Measurements from ENCODE around the gene SAMD14. TPM values are rescaled to one million over a fixed set of nuclear protein-coding genes. Genes with fewer than 3 reads are reported as not detected.

SAMD14 gene
- polyA plus RNA-seq, 5 donors = 13.3 to 19.7 (median 16.6) TPM

DNA sequence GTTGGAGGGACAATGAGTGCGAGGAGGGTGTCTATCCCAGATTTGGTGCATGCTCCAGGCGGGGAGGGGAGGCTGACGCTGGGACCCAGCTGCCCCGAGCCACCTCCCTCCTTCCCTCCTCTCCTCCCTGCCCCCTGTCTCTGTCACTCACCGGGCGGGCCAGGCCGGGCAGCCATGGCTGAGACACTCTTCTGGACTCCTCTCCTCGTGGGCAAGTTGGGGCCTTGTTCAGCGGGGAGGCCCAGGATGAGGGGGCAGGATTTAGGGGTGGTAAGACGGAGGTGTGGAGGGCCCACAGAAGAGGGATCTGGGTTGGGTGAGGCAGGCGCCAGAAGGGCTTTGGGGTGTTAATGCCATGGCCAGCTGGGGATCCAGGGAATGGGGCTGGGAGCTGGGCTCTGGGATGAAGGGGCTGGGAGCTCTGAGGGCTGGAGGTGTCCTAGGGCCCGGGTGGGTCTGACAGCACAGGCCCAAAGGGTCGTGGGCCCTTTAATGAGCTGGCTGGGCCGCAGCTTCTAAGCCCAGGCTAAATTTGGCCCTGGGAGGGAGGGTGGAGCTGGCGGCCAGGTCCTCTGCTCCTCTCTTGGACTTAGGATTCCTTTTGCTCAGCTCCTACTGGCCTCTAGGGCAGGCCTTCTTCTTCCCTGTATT, 36.0 kb upstream of the SAMD14 start, which contains the start of gene SGCA:
Gene SGCA (plus strand): TSS at position 139 of the 651 bp plus-strand sequence. CDS start 36 bp downstream, at position 175.
- DNase-seq = no peak

DNA sequence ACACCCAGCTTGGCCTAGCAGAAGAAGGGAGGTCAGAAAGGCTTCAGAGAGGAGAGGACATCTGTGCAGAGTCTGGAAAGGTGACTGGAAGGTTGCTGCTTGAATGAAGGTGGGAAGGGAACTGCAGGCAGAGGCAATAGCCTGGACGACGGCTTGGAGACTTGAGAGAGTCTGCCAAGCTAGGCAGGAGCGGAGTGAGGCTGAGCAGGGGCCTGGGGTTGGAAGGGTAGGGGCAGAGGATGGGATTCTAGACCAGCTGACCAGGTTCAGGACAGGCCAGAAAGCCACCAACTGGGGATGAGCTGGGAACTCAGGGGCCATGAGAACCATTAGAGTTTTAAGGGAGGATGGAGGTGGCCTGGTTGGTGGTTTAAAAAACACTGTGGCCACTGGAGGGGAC, 35.5 kb upstream of the SAMD14 start:
- DNase-seq = no peak

DNA sequence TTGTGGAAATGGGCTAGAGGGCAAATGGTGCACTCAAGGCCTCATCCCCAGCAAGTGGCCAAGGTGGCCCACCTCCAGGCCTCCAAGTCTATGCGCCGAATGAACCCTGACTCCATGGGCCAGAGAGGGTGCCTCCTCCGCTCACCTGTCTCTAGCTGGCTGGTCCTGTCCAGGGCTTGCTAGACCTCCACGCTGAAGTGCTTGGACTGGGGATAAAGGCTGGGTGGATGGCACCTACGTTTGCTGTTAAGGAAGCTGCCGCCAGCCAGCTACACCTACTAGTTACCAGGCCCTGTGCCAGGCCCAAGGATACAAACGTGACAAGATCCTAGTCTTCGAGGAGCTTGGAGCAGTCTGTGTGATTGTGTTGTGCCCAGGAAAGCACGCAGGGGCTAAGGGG, 35.1 kb upstream of the SAMD14 start:
- DNase-seq = no peak

DNA sequence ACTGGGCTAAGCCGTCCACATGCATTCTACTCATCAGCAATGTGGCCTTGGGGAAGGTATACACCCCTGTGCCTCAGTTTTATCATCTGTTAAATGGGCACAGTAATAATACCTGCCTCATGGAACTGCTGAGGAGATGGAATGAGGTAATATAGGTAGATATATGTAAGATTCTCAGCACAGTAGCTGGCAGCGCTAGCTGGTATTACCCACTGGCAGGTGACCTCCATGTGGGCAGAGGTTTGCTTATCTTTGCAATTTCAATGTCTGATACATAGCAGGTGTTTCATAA, 34.7 kb upstream of the SAMD14 start:
- DNase-seq = no peak

DNA sequence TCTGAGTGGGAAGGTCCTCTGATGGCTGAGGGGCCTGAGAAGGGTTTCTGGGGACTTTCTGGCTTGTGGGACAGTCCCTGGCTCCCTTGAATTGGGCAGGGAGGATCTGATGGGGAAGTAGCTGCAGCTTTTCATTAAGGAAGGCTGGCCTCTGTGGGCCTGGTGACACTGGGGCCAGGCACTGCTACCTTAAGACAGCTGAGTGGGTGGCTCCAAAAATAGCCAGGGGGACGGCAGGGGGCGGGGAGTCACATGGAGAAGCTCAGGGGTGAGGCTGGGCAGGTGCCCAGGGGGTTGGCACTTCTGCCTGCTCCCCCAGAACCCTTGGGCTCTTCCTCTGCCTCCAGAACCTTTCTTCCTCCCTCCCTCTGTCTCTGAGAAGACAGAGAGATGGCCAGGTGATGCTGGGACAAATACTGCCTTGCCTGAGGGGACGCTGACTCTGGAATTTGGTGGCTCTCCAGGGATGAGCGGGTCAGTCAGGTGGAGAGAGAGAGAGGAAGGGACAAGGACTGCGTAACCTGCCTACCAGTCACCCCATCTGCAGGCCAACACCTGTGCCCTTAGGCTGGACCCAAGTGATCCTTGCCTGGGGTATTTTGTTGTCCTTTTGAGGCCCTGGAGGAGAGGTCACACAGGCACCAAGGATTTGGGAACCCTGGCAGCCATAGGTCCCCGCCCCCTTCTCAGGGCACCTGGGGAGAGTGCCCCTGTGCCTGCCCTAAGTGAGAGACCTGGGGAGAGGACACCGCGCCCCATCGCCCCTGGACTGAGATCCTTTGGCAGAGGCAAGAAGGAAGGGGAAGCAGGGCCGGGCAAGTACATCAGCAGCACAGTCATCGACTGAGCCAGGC, 34.1 kb upstream of the SAMD14 start:
- no peak for DNase-seq

DNA sequence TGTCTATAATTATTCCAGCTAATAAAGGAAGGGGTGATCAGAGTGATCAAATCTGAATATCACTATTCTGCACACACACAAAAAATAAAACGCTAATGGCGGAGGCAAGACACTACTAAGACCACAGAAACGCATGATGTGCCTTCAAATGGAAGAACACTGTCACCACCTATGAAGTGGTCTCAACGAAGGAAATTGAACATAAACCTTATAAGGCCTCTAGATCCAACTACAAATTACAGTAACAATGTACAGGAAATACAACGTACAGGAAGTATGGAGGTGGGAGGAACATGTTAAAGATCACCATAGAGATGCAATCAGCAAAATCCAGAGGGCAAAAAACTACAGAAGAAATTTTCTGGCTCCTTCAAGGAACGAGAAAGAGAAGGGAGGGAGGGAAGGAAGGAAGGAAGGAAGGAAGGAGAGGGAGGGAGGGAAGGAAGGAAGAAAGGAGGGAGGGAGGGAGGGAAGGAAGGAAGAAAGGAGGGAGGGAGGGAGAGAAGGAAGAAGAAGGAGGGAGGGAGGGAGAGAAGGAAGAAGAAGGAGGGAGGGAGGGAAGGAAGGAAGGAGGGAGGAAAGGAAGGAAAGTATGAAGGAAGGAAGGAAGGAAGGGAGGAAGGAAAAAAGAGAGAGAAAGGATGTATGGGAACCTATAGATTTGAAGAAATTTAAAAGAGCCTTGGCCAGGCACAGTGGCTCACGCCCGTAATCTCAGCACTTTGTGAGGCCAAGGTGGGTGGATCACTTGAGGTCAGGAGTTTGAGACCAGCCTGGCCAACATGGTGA, 32.7 kb upstream of the SAMD14 start:
- no peak for DNase-seq

DNA sequence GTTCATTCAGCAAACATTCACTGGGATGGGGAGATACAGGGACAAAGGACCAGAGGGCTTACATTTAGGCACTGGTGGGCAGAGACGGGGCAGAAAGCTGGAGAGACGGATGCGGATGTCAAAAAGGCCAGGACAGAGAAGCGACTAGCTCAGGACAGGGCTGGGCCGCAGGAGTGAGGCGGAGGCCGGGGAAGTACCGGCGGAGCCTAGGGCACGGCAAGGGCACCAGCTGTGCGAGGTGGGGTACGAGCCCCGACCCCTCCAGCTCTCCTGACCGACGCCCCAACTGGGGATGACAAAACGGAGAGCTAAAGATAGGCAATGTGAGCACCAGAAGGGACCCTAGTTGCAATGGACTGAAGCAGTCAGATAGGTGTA, 31.9 kb upstream of the SAMD14 start:
- DNase-seq = no peak

DNA sequence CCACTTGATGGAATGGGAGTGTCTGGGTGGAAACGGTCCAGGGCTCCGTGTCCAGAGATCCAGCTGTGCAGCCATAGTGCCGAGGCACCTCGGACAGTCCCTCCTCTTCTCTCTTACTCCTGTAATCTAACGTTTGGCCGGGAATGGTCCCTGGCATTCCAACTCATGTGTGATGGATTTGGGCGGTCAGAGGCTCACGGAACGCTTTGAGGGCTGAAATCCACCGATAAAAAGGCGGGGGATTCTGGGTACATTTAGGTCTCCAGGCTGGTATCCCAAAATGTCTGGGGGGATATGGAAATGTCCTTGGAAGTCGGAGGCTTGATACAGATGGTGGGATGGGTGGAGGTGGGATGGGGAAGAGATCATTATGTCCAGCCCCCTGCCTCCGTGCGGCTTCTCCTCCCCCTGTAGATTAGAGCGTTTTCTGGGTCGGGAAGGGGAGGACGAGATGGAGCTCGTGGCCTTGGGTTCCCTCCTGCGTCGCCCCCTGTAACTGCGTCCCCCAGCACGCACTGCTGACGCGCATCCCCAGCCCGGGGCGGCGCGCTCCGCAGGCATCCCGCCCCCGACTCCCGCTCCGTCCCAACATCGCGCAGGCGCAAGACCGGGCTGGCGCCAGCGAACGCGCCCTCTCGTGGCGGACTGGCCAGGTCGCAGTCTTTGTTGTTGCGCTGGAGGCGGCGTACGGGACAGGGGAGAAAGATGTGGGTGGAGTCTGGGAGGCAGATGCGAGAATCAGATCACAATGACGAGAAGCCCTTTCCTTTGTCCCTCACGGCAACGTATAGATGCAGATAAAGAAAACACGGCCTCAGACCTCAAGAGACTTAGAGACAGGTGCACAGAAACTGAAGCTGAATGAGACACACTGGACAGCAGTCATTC, 31.3 kb upstream of the SAMD14 start:
- DNase-seq = peak; percentile 92 to 95

DNA sequence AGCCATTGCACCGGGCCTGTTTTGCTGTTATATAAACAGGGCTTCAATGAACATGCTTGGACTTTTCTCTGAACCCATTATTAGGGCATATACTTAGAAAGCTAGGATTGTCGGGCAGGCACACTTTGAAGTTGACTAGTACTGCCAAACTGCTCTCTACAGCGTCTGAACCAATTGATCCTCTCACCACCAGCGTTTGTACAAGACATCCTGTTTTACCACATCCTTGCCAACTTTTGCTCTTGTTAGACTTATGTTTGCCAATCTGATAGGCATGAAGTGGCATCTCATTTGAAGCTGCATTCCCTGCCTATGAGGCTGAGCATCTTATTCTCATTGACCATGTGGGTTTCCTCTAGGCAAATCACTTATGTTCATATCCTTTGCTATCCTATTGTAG, 27.9 kb upstream of the SAMD14 start:
- DNase-seq = no peak

DNA sequence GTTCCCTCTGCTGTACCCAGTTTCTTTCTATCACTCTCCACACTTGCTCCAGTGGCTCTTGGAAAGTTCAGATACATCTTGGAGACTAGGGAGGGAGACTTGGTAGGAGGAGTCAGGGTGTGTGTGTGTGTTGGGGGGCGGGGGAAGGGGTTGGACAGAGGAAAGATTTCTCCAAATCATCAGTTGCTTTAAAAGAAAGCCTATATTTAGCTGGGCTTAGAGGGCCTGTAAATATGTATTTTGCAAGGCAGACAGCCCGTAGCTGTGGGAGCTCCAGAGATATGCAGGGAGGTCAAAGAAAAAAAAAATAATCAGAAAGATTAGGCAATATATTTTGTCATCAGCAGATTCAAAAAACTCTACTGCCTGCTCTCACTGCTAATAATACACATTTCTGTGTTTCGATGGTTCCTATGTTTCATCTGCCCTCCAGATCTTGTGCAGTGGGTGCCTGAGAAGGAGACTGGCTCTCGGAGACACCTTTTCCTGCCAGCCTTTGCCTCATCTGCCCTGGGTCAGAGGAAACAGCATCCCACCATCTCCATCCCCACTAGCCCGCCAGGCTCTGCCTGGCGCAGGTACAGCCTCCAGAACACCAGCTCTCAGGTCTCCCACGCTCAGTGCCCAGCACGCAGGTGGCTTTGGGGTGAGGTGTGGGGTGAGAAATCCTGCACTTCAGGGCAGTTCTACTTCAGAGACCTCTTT, 25.3 kb upstream of the SAMD14 start:
- DNase-seq = peak; percentile 69 to 81

DNA sequence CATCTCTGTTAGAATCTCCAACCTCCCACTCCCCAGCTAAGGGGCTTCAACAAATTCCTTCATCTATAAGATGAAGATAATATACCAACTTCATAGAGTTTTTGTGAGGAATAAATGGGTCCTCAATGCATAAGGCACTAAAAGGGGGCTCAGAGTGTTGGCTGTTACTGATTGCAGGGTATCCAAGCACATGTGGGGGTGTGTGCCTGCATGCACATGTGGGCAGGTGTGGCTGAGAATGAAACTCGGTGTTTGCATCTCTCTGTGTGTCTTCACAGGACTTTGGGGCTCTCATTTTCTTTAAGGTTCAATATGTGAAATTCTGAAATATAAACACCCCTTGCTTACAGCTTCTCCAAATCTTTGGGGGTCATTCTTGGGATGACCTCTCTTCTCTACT, 24.6 kb upstream of the SAMD14 start:
- DNase-seq = no peak

DNA sequence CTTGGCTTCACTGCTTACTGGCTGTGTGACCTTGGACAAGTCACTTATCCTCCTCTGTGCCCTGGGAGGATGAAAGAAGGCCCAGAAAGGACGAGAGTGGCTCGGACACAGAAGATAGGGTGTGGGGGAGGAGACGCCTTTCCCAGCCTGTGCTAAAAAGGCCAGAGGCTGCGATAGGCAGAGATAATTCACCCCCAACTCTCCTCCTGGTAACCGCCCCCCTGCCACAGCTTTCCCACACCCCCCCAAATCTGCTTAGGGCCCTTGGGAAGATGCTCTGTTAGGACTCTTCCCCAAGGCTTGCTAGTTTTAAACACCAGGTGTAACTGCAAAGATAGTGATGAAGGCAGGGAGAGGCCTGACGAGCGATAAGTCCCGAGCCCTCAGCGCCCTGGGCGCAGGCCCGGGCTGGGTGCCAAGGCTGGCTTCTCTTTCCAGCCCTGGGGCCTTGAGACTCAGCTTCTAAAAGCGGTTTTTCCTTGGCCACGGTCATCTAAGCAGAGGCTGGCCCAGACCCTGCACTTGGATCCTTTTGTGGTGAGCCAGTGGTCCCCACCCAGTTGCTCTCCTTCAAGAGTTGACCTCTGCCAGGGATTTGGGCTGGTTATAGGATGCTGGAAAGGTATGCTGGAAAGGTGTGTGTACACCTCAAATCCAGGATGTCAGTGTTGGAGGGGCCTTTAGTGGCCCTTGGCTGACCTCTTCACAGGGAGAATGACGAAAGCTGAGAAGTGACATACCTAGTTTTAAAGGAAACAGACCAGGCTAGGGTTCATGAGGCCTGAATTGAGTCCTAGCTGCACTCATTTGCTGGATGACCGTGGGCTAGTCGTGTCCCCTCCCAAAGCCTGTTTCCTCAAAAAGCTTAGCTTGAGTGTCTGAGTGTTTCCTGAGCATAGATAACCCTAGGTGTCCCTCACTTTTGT, 24.0 kb upstream of the SAMD14 start:
- no peak for DNase-seq

DNA sequence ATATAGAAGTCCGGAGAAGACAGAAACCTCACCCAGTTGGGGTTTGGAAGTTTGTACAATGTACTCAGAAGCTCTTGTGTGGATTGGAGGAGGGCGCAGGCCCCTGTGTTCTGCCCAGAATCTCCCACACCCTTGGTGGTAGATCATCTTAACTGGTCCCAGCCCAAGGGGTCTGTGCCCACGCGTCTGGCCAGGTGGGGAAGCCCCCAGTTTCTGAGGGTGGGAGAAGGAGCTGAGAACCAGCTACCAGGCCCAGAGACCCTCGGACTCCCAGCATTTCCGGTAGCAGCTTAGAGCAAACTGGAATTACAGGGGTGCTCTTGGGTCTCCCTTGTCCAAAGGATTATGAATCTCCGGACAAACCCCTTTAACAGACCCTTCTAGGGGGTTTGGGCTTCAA, 22.8 kb upstream of the SAMD14 start:
- no peak for DNase-seq

DNA sequence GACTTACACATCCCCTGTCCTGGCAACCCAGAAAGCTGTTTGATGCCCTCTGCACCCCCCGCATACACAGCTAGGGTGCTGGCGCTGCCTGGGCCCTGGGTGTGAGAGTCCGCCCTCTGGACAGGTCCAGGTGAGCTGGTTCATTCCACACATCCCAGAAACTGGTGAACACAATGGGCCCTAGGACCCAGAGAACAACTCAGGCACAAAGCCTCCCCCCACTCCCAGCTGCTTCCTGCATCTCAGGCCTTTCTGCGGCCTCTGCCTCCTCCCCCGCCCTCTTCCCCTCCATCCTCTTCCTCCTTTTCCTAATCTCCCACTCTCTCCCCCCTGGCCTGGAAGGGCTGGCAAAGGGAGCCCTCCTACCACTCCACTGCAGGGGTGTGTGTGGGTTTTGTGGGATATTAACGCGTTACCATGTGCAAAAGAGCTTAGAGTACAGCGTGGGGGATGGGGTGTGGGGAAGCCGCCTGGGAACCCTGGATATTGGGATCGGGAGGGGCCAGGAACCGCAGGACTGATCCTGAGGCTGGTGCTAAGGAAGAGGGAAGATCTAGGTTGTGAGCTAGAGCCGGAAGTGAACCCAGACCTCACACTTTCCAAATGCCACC, 22.1 kb upstream of the SAMD14 start:
- peak; percentile 87 to 90 for DNase-seq

DNA sequence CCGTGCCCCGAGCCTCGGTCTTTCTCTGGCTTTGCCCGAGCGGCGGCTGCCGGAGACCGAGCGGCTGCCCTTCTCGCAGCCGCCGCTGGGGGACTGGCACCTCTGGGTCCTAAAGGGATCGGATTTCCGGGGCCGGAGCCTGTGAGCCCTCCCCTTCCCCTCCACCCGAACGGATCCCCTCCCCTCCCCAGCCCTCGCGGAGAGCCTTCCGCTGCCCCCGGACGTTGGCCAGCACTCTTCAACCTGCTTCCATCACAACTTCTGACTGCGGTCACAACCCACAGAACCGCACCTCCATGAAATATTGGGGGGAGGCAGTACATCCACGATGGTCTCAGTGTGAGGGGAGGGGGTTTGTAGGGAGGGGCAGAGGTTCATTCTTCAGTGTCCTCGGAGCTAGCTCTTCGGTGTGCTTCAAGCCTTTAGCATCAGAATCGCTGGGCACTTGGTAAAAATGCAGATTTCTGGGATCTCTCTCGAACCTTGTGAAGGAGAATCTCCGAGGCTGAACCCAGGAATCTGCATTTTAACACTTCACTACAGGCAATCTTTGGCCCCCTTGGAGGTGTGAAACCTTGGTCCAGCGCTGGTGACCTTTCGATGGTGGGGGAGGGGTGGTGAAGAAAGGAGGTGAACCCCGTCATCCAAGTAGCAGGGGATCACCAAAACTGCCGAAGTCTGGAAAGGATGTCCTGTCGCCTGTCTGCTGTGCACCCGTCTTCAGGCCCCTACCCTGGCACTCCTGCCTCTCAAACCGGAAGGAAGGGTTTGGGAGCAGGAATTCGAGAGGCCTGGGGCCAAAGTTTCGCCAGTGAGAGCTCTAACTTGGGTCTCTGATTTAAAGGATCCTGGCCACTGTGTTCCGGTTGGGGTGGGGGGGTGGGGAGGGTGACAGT, 21.3 kb upstream of the SAMD14 start:
- DNase-seq = peak; percentile 89 to 91

DNA sequence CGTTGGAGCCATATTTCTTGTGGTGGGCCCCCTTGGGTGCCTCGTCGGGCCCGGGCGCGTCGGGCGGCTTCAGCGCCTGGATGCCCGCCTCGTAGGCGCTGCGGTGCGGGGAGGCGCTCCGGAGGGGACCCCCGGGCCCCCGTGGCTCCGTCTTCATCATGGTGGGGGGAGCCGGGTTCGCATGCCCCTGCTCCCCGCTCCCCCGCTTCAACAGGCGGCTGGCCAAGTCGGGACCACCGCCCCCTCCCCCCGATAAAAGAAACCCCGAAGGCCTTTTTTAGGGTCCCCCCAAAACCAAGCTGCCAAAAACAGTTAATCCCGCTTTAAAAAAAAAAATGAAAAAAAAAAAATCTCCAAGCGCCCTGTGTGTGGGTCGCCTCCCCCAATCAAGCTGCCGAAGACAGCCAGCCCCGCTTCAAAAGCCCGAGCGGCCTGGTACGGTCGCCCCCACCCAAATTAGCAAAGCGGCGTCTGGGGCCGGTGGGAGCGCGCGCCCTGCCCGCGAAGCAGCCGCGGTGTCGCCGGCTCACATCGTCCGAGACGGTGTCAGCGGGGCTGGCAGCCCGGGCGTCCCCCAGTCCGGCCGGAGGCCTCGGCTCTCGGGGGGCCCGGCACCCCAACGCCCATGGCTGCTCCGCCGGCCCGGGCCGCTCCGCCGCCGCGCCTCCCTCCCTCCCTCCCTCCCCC, 20.5 kb upstream of the SAMD14 start, which contains the start of gene PPP1R9B:
Gene PPP1R9B (minus strand): TSS at position 324 of the 687 bp plus-strand sequence. CDS start 164 bp downstream, at position 160.
- no peak for DNase-seq

Measured in right lung (tissue), 5 donors.